ENCODE data around the gene PCDH11Y. TPM values are rescaled to one million over a fixed set of nuclear protein-coding genes. Genes with fewer than 3 reads are reported as not detected.
"Not testable (repeated sequence)": the region's sequence is repeated elsewhere in the genome, so short reads cannot be mapped to it uniquely, and the experiment has no call there.

PCDH11Y gene
- total RNA-seq, 2 donors from 2014 or later, result not detected

DNA sequence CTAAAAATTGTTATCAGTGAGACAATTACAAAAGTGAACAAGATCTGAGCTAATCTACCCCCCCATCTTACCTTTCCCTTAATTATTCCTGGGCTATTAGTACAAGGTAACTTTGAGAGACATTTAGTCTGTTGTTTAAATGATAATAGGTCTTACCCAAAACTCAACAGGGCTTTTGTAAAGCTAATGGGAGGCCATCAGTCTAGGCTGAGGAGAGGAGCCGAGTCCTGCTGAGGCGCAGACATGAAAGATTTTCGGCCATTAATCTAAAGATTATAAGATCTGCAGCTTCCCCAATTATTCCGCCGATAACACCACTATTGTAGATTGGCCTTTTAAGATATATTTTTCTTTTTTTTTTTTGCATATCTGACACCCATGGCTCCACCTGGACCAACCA lies 708.6 kb downstream of the PCDH11Y start:
- not testable (repeated sequence) for H3K27ac Mint-ChIP-seq; H3K4me1 Mint-ChIP-seq; H3K27me3 Mint-ChIP-seq; H3K9me3 Mint-ChIP-seq; H3K36me3 Mint-ChIP-seq (ENCODE audit: low read depth); ATAC-seq (replicated peaks); H3K4me3 Mint-ChIP-seq

DNA sequence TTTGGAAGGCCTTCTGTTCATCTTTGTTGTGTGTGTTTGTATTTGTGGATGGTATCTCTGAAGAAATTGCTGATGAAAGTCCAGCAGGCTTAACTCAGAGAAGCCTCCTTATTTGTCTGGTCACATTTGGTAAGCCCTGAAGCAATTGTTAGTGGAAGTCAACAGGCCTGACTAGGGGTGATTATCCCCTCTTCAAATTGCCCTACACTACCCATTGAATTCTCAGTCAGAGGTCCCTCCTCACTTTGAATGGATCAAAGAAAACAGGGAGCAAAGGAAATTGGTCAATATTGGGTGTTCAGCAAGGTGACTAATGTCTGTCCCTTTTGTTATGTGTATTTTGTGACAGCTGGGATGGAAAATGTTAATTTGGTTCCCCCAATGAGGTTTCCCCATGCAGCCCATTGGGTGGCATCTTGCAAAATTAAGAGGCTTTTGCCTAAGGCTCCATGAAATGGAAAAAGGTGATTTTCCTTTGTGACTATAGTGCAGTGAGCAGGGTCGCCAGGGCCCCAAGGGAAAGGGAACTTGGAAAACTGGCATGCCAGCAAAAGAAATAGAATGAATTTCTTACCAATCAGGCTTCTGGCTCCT lies 709.8 kb downstream of the PCDH11Y start:
- H3K9me3 Mint-ChIP-seq; H3K27ac Mint-ChIP-seq; H3K4me3 Mint-ChIP-seq; ATAC-seq (replicated peaks); H3K4me1 Mint-ChIP-seq; H3K27me3 Mint-ChIP-seq; H3K36me3 Mint-ChIP-seq (ENCODE audit: low read depth): not testable (repeated sequence)

DNA sequence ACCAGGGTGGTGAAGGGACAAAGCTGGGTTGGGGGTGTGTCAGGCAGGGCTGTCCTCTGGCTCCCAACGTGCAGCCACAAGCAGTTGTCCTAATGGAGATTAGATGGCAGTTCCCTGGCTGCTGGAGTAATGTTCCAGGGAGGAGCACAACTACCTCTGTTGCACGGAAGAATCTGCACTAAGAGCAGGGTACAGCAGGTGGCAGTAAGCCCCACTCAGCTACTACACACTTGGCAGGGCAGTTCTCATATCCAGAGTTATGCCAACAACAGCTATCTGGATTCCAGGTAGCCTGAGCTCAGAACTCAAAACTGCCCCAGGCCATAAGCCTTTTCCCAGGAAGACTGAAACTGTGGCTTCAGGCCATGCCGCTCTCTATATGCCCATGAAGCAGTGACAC lies 761.3 kb downstream of the PCDH11Y start:
- not testable (repeated sequence) for H3K4me3 Mint-ChIP-seq; H3K9me3 Mint-ChIP-seq; H3K4me1 Mint-ChIP-seq; H3K27me3 Mint-ChIP-seq; ATAC-seq (replicated peaks); H3K27ac Mint-ChIP-seq; H3K36me3 Mint-ChIP-seq (ENCODE audit: low read depth)

DNA sequence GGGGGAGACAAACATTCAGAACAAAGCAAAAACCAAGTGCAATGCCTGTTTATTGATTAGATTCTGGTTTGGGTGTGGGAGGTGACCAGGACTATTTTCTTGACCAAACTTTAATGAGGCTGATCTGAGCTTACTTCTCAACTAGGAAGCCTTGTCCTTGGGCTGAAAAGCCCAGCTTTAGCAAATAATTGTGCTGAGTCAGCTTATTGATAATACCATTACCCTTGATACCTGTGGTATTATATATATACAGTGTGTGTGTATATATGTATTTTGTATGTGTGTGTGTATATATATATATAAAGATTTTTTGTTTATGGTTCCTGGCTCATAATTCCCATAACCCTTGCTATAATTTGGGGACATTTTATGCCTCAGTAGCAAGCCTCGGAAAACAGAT lies 776.4 kb downstream of the PCDH11Y start:
- H3K4me3 Mint-ChIP-seq; H3K4me1 Mint-ChIP-seq; ATAC-seq (replicated peaks): not testable (repeated sequence)

More for the DNA sequence above, 776.4 kb downstream of the PCDH11Y start:
- not testable (repeated sequence) for H3K36me3 Mint-ChIP-seq (ENCODE audit: low read depth); H3K27ac Mint-ChIP-seq; H3K27me3 Mint-ChIP-seq; H3K9me3 Mint-ChIP-seq

Measured in activated T-helper 17 cell treated with anti-CD3 and anti-CD28 coated beads, Interleukin-2, amount 50 U/mL, for 72 hours (primary cell).